Measurements from ENCODE around the gene NAPA. TPM values are rescaled to one million over a fixed set of nuclear protein-coding genes. Genes with fewer than 3 reads are reported as not detected.

Gene NAPA
- total and polyA plus RNA-seq, 8 donors: 47.2 to 121 (median 60.4) TPM

DNA sequence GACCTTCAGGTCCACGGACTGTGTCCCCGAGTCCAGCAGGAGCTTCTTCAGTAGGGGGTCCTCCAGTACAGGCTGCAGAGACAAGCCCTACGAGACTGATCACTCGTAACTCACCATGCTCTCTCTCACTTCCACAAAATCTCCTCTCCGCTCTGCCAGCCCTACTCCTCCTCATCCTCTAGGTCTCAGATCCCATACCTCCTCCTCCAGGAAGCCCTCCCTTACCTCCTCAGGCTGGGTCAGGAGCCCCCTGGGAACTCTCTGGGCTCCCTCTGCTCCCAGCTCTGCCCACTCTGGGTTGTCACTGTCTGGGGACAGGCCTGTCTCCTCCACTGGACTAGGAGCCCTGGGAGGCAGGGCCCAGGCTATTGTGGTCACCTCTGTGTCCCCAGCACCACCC is 23.9 kb upstream of the NAPA start:
- Histone ChIP-seq H3K9me3 (no peaks in the 10 kb centered on the region), H3K27me3 (no peaks in the 10 kb centered on the region), H3K4me3 (no peak overlapping the region), H3K36me3 (no peaks in the 10 kb centered on the region), H3K4me1 (no peaks in the 10 kb centered on the region), H3K27ac (no peak overlapping the region)
- no peak for TF ChIP-seq CTCF (IDR thresholded peaks at IDR 0.05)
- FAIRE-seq: no peak
- WGBS, 2 donors: 80 to 88% methylated on average over 5 of the region's 5 CpGs
- no peak for DNase-seq
- ATAC-seq: no peak
- intact Hi-C loops (cut with DNase I): no loop called here

GRCh38 chr19:47537493-47537892 is 22.6 kb upstream of the NAPA start:
- intact Hi-C loops (cut with DNase I): no loop called here
- TF ChIP-seq CTCF (IDR thresholded peaks at IDR 0.05): no peak
- FAIRE-seq (no peak), ATAC-seq (no peak), DNase-seq (no peak)
- H3K27me3 ChIP-seq: no peaks in the 10 kb centered on the region
- no peaks in the 10 kb centered on the region for H3K4me1 ChIP-seq
- H3K4me3 ChIP-seq: no peak overlapping the region
- H3K9me3 ChIP-seq: no peaks in the 10 kb centered on the region
- WGBS, 2 donors: 87 to 91% methylated on average over 4 of the region's 4 CpGs
- no peaks in the 10 kb centered on the region for H3K36me3 ChIP-seq
- H3K27ac ChIP-seq: no peak overlapping the region

GRCh38 chr19:47534628-47535027 is 19.8 kb upstream of the NAPA start:
- no peaks in the 10 kb centered on the region for H3K36me3 ChIP-seq
- DNase-seq (no peak), FAIRE-seq (no peak), ATAC-seq (no peak)
- TF ChIP-seq CTCF (IDR thresholded peaks at IDR 0.05): no peak
- no peak overlapping the region for H3K27ac ChIP-seq
- H3K4me3 ChIP-seq: no peak overlapping the region
- no peaks in the 10 kb centered on the region for H3K27me3 ChIP-seq
- H3K4me1 ChIP-seq: no peaks in the 10 kb centered on the region
- no peaks in the 10 kb centered on the region for H3K9me3 ChIP-seq
- 31 to 36% methylated on average over 1 of the region's 1 CpG for WGBS, 2 donors
- intact Hi-C loops (cut with DNase I): no loop called here

DNA sequence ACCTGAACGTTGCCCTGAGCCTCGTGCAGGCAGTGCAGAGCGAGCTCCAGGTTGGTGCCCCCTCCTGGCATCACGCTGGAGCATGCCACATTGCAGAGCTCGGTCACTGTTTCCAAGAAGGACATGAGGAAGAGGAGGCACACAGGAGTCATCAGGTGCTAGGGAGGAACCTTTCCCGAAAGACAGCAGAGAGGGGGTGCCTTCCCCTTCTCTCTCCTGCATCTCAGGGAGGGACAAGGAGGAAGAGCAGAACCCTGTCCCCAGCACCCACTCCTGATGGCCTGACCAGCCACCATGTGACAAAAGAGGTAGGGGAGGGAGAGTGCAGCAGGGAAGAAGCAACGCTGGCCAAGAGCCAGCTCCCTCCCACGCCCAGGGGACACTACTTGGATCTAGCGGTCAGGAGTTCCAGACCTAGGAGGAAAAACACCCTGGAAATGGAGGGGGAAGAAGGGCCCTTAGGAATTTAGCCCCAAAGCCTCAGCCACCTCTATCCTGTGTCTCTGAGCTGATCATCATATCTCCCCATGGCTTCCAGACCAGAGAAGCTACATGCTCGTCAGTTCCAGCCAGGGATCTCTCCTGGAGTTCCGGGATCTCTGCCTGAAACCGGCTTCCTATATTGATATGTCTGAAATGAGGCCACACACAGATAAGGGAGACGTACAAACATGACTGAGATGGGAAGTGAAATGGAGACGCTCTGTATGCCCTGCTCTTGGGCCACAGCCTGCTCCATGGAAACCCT is 17.0 kb upstream of the NAPA start:
- no peak for FAIRE-seq
- no peak overlapping the region for H3K4me3 ChIP-seq
- H3K4me1 ChIP-seq: no peaks in the 10 kb centered on the region
- no peak for TF ChIP-seq CTCF (IDR thresholded peaks at IDR 0.05)
- no peaks in the 10 kb centered on the region for H3K36me3 ChIP-seq
- H3K27me3 ChIP-seq: no peaks in the 10 kb centered on the region
- no peak overlapping the region for H3K27ac ChIP-seq
- WGBS, 2 donors: 35 to 38% methylated on average over 14 of the region's 14 CpGs
- DNase-seq: no peak
- no peak for ATAC-seq
- H3K9me3 ChIP-seq: no peaks in the 10 kb centered on the region
- intact Hi-C loops (cut with DNase I): no loop called here

DNA sequence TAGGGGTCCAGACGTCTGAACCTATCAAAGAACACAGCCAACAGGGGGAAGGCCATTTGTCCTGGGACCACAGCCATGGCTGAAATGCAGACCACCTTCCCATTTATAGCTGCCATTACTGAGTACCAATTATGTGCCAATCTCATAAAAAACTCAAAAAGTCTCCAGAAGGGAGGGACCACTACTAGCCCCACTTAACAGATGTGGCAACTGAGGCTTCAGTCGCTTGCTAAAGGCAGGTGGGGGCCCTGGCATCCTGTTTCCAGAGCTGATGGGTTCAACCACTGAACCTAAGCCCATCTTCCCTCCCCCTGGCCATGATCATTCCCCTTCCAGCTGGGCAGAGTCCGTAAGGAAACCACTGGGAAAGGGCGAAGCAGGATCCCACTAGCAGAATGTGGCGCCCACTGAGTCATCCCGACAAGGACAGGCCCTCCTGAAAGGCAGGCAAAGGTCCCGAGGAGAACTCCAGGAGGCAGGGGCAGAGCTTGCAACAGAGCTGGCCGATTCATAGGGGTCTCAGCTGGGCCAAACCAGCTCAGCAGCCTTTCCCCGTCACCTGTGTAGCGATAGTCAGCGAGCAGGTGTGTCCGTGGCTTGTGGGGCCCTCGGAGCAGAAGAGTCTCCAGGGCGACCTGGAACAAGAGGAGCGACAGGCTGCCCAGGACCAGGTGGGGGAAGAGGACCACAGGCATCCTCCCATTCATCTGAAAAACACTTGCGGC is 14.3 kb upstream of the NAPA start:
- no peak for FAIRE-seq
- Histone ChIP-seq H3K27me3 (no peaks in the 10 kb centered on the region), H3K4me3 (no peak overlapping the region), H3K36me3 (no peaks in the 10 kb centered on the region), H3K27ac (no peak overlapping the region), H3K9me3 (no peaks in the 10 kb centered on the region), H3K4me1 (no peaks in the 10 kb centered on the region)
- intact Hi-C loops (cut with DNase I): loop anchor here in 1 of 3 donors (10.0 kb wide), 1 partner anchor 66 kb away; no protein-coding TSS in a partner anchor
- no peak for TF ChIP-seq CTCF (IDR thresholded peaks at IDR 0.05)
- DNase-seq: no peak
- ATAC-seq: no peak
- WGBS, 2 donors: 72 to 74% methylated on average over 16 of the region's 16 CpGs

Measured in pancreas (tissue), 10 donors.